Fibroblast of lung (primary cell): ENCODE data around the gene HOXB1.

Experiments used
- EZH2 ChIP-seq: IDR thresholded peaks from 2 replicates; pipeline ENCODE4 v1.5.1; 2012; ENCODE audit warnings: low read length, control low read depth, mild to moderate bottlenecking; ENCODE audit errors: missing control alignments
- TF ChIP-seq, protein P1 (sequence below), 2 donors: IDR thresholded peaks in 1 of 2; conservative IDR thresholded peaks in 1 of 2; 1 replicate in 1 of 2; 2 replicates in 1 of 2; pipeline ENCODE4 v1.5.1; 2011 to 2012; ENCODE audit warnings: low read length in 2 of 2, control low read depth in 1 of 2, inconsistent platforms in 1 of 2, low read depth in 1 of 2, mild to moderate bottlenecking in 1 of 2

DNA sequence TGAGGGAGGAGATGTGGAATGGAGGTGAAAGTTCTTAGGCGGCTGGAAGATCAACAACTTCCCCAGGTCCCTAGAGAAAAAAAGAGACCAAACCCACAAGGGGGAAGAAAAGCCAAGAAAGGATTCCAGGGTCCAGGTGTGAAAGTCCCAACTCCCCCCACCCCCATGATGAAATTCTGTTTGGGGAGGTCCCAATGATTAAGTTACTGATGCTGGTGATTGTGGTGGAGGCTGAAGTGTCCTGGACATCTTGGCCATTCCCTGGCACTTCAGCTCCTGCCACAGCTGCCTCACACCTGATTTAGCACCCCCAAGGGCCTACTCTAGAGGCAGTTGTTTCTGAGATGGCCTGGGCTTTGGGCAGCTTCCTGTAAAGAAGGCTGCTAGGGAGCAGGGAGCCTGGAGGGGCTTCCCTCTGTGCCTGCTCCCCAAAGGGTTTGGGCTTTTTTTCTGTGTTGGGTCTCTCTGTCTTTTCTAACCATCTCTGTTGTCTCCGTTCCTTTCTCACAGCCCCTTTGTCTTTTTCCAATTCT, 34.3 kb upstream of the HOXB1 start:
- TF ChIP-seq, protein P1, sequence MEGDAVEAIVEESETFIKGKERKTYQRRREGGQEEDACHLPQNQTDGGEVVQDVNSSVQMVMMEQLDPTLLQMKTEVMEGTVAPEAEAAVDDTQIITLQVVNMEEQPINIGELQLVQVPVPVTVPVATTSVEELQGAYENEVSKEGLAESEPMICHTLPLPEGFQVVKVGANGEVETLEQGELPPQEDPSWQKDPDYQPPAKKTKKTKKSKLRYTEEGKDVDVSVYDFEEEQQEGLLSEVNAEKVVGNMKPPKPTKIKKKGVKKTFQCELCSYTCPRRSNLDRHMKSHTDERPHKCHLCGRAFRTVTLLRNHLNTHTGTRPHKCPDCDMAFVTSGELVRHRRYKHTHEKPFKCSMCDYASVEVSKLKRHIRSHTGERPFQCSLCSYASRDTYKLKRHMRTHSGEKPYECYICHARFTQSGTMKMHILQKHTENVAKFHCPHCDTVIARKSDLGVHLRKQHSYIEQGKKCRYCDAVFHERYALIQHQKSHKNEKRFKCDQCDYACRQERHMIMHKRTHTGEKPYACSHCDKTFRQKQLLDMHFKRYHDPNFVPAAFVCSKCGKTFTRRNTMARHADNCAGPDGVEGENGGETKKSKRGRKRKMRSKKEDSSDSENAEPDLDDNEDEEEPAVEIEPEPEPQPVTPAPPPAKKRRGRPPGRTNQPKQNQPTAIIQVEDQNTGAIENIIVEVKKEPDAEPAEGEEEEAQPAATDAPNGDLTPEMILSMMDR (conservative IDR thresholded peaks at IDR 0.05 in 1 of 2, IDR thresholded peaks at IDR 0.05 in 1 of 2; ENCODE audit: low read depth in 1 of 2, low read length in 2 of 2): no peak
- TF ChIP-seq EZH2: no peak
